CMK (cell line): Measurements from ENCODE around the gene FERD3L.

Source experiments
- DNase-seq: peaks from one replicate; pipeline ENCODE4 v3.0.0-alpha.2; 2010; ENCODE audit warnings: low read depth

FERD3L gene

GRCh38 chr7:19099924-19100323 is 45.3 kb downstream of the FERD3L start:
- no peak for DNase-seq

- DNase-seq = no peak
These were observed 46.0 kb downstream of the FERD3L start for GRCh38 chr7:19099194-19099593.

DNA sequence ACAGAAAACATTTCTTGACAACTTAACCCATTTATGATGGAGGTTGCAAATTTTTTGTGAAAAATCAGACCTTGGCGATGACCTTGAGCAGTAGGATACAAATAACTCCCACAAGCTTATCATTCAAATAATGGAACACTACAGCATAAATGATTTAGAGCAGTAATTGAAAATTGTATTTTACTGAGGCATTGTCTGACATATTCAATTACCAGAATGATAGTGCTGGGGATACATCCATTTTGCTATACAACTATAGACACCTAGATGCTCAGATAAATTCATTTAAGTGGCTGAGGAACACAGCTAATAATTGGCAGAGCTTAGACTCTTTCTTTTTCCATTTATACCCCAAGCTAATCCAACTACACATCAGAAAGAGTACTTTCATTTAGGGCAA is 46.7 kb downstream of the FERD3L start:
- DNase-seq = no peak

DNA sequence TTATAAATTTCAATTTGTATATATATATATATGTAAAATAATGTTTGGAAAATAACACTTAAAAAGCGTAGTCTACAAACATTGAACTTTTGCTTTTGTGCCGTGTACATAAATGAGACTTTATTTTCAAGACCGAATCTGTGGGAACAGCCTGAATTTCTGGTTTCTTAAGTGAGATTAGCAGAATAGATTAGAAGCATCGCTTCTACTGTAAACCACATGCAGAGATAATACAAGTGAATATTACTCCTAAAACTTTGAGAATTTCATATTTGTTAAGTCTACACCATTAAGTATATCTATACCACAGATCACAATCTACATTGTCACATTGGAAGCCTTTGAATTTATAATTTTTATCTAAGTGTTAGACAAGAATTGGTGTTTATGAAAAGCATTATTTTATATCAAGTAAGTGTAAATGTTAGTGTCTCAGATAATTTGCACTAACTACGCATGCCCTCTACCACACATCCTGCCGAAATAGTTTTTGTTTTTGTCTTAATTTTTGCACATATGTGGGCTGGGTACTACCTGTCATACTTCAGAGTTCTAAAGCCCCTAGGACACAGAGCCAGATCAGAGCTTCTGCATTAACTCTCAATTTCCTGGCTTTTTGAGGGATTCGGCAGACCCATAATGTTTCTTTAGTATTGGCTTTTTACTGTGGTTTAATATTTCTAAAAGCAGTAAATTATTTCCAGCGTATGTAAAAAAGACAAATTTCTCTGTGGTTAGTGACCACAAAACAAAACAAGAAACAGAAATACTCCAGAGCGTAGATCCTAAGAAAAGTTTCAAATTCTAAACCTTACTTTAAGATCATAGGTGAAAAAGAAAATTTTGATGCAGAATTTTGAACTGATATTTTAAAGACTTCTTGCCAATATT is 47.8 kb downstream of the FERD3L start:
- DNase-seq = no peak

DNA sequence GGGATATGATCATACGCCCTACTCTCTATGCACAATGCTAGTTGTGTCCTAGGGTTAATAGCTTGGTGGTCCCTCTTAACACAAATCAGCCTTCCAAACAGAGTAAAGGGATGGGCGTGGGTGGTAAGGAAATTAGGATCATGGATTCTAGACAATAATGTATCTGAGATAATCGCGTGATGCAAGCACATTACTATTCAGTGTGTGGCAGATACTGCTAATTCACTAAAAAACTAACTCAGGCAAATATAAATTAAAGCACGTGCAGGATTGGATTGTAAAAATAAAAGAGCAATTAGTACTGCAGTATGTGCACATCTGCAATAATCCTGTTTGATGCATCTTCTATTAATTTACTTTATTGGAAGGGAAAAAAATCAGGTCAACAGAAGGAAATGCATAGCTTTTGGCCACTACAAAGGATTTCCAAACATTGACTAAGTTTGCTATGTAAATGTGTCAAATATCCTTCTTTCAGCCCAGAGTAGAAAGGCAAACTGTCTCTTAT is 49.8 kb downstream of the FERD3L start:
- no peak for DNase-seq
